ENCODE results near the gene SSBP4. TPM values are rescaled to one million over a fixed set of nuclear protein-coding genes. Genes with fewer than 3 reads are reported as not detected.

The SSBP4 gene
- total RNA-seq, 1 experiment from 2014 or later = 46.1 TPM

DNA sequence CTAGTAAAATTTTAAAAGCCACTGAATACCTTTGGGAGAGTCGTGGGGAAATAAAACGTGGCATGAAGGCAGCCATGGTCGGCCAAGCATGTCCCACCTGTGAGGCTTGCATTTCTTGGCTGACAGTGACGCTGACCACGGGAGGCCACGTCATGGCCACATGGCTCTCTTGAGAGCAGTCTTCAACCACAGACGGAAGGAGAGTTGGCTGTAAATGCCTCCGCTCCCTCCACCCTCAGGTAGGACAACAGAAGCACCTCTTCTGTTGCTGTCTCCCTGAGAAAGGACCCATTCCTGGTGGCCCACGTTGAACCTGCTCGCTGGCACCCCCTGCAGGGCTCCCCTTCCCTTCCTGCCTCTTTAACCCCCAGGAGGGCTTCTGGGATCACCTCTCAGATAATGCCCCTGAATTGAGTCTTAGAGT, 11.1 kb upstream of the SSBP4 start:
- no peak overlapping the region for H3K23ac ChIP-seq (ENCODE audit: insufficient read length, low read depth, low read length)
- no peak overlapping the region for H3K56ac ChIP-seq (ENCODE audit: insufficient read length, low read depth, low read length)
- H3K4me2 ChIP-seq (ENCODE audit: insufficient read depth, insufficient read length, low read length) = no peak overlapping the region
- no peaks in the 10 kb centered on the region for H3K4me1 ChIP-seq (ENCODE audit: insufficient read depth, low read length)
- H2AK5ac ChIP-seq (ENCODE audit: insufficient read length, low read length) = no peak overlapping the region
- H2BK20ac ChIP-seq (ENCODE audit: low read depth, low read length, poor library complexity, severe bottlenecking) = no peak overlapping the region
- Mint-ChIP-seq H3K4me3 (no peak overlapping the region), H3K27me3 (ENCODE audit: low read depth) (peaks cover 22% of the 10 kb centered on the region), H3K36me3 (ENCODE audit: insufficient read depth in 1 of 3, low read depth in 3 of 3) (no peaks in the 10 kb centered on the region), H3K9me3 (no peaks in the 10 kb centered on the region), H3K27ac (no peak overlapping the region), H3K4me1 (peaks cover 3 to 4% of the 10 kb centered on the region in 2 experiments)
- H2BK15ac ChIP-seq (ENCODE audit: low read depth, low read length) = no peak overlapping the region
- no peak overlapping the region for H3K4ac ChIP-seq (ENCODE audit: low read depth, low read length)
- no peak overlapping the region for H2BK12ac ChIP-seq (ENCODE audit: insufficient read length, low read depth, low read length)
- H2BK120ac ChIP-seq (ENCODE audit: low read depth, low read length, poor library complexity, severe bottlenecking) = no peak overlapping the region
- no peak overlapping the region for H4K8ac ChIP-seq (replicated peaks; ENCODE audit: insufficient read length, low read depth, low read length)
- WGBS (ENCODE audit: extremely low coverage, insufficient read length, low lambda C conversion rate) = no CpG with 5 or more reads among the region's 10 CpGs
- no peak overlapping the region for H4K5ac ChIP-seq (ENCODE audit: insufficient read length, low read depth, low read length)
- no peaks in the 10 kb centered on the region for H3K23me2 ChIP-seq (ENCODE audit: insufficient read length, low read depth, low read length, poor library complexity, severe bottlenecking)
- TF ChIP-seq, protein P1, sequence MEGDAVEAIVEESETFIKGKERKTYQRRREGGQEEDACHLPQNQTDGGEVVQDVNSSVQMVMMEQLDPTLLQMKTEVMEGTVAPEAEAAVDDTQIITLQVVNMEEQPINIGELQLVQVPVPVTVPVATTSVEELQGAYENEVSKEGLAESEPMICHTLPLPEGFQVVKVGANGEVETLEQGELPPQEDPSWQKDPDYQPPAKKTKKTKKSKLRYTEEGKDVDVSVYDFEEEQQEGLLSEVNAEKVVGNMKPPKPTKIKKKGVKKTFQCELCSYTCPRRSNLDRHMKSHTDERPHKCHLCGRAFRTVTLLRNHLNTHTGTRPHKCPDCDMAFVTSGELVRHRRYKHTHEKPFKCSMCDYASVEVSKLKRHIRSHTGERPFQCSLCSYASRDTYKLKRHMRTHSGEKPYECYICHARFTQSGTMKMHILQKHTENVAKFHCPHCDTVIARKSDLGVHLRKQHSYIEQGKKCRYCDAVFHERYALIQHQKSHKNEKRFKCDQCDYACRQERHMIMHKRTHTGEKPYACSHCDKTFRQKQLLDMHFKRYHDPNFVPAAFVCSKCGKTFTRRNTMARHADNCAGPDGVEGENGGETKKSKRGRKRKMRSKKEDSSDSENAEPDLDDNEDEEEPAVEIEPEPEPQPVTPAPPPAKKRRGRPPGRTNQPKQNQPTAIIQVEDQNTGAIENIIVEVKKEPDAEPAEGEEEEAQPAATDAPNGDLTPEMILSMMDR (conservative IDR thresholded peaks at IDR 0.05) = peak; percentile 72
- H4K20me1 ChIP-seq (ENCODE audit: control insufficient read depth, insufficient read depth, insufficient read length) = no peaks in the 10 kb centered on the region
- no peak overlapping the region for H2AFZ ChIP-seq (ENCODE audit: low read length)
- H4K91ac ChIP-seq (ENCODE audit: insufficient read length, low read depth, low read length) = no peak overlapping the region
- no peaks in the 10 kb centered on the region for H3K27me3 ChIP-seq (ENCODE audit: insufficient read depth, low read length)
- H3K79me2 ChIP-seq (ENCODE audit: insufficient read depth, low read length) = no peaks in the 10 kb centered on the region
- H3K9me3 ChIP-seq (ENCODE audit: control insufficient read depth, low read depth, low read length) = no peaks in the 10 kb centered on the region
- H3K9ac ChIP-seq (ENCODE audit: extremely low read depth, insufficient read length, low read length) = no peak overlapping the region
- no peak overlapping the region for H3K27ac ChIP-seq (ENCODE audit: insufficient read length, low read depth, low read length)
- no peak overlapping the region for H2BK5ac ChIP-seq (ENCODE audit: insufficient read length, low read length)
- H3K18ac ChIP-seq (ENCODE audit: insufficient read length, low read depth, low read length) = peak overlapping the region; percentile 73
- no peaks in the 10 kb centered on the region for H3K79me1 ChIP-seq (ENCODE audit: insufficient read depth, low read depth, low read length, poor library complexity, severe bottlenecking)
- no peak overlapping the region for H3T11ph ChIP-seq (ENCODE audit: low read length)
- H3K14ac ChIP-seq (ENCODE audit: insufficient read depth, low read length) = peak overlapping the region; percentile 58; the same call in 1 of the 2 replicates
- DNase-seq = peak; percentile 74

All from H9 (cell line).